HepG2 (cell line): ENCODE results near the gene UNC50. TPM values are rescaled to one million over a fixed set of nuclear protein-coding genes. Genes with fewer than 3 reads are reported as not detected.
A peak's percentile ranks its signal among the peaks of the same experiment; 100 is the strongest.

Experiments used
- ATAC-seq: fragments of 200-7000 bp; cut with Tn5 transposase; 3 replicates; pipeline ENCODE4 v1.9.1; 2020; ENCODE audit warnings: mild to moderate bottlenecking, moderate library complexity
- BruUV-seq: library from RNA; stranded (reverse); fragments of 400-500 nt; replicated peaks from 2 replicates; lab custom pipeline; 2021; lab: Mats Ljungman, UMichigan
- CTCF ChIA-PET: fragments of 300-600 bp; formaldehyde crosslinking; extraction: SDS; loops from one replicate; lab custom pipeline; 2021; ENCODE audit warnings: low total read pairs, inconsistent platforms, low intra/inter-chr PET ratio; lab: Yijun Ruan, JAX
- POLR2A ChIA-PET: fragments of 350-600 bp; sonication (Branson Sonifier 250); formaldehyde crosslinking; loops from one replicate; lab custom pipeline; 2020; ENCODE audit warnings: antibody characterized with exemption, inconsistent platforms; lab: Yijun Ruan, JAX
- DNase-seq: peaks from one replicate; pipeline ENCODE4 v3.0.0-alpha.2; 2015; ENCODE audit warnings: low spot score
- FAIRE-seq: peaks from 3 replicates; lab custom pipeline; 2011; peaks lifted over from hg19 to GRCh38; lab: Jason Lieb, UNC
- H2AFZ ChIP-seq: one replicate; pipeline ENCODE4 v1.6.1; 2011; ENCODE audit warnings: low read length, inconsistent platforms
- H3K27ac ChIP-seq: fragments of 300-600 bp; 3 replicates; pipeline ENCODE4 v1.8.0; 2011; ENCODE audit warnings: mixed run types, mild to moderate bottlenecking, mixed read lengths, low read length, inconsistent platforms; ENCODE audit not compliant: insufficient read depth; ENCODE audit errors: extremely low read length
- H3K27me3 ChIP-seq, 2 experiments: fragments of 200-600 bp in 1 of 2; 2 replicates in 1 of 2; 3 replicates in 1 of 2; pipeline versions ENCODE4 v1.6.0 to v1.8.0; 2011; ENCODE audit warnings: low read length in 2 of 2, mild to moderate bottlenecking in 2 of 2, moderate library complexity in 2 of 2, inconsistent platforms in 1 of 2; ENCODE audit not compliant: insufficient read depth in 2 of 2, control insufficient read depth in 1 of 2
- H3K36me3 ChIP-seq, 2 experiments: fragments of 200-600 bp in 1 of 2; replicated peaks in 1 of 2; 2 replicates in 1 of 2; 3 replicates in 1 of 2; pipeline versions ENCODE4 v1.5.1 to v1.8.0; 2011; ENCODE audit warnings: low read length in 2 of 2, inconsistent platforms in 1 of 2; ENCODE audit not compliant: insufficient read depth in 2 of 2, control insufficient read depth in 1 of 2
- H3K4me1 ChIP-seq: 2 replicates; pipeline ENCODE4 v1.5.1; 2012; ENCODE audit warnings: low read length, inconsistent platforms; ENCODE audit not compliant: insufficient read depth
- H3K4me2 ChIP-seq: 2 replicates; pipeline ENCODE4 v1.6.0; 2011; ENCODE audit warnings: low read depth, low read length, inconsistent platforms
- H3K4me3 ChIP-seq, 3 experiments: fragments of 200-600 bp in 1 of 3; sonication (generic), shearing (Covaris generic) in 1 of 3; replicated peaks in 1 of 3; 2 replicates each; pipeline ENCODE4 v1.5.1; 2011 to 2016; ENCODE audit warnings: low read length in 3 of 3, inconsistent platforms in 2 of 3, low read depth in 2 of 3, mild to moderate bottlenecking in 2 of 3, control low read depth in 1 of 3, mixed read lengths in 1 of 3; ENCODE audit not compliant: insufficient read depth in 1 of 3
- H3K79me2 ChIP-seq: one replicate; pipeline ENCODE4 v1.6.1; 2011; ENCODE audit warnings: low read length, inconsistent platforms; ENCODE audit not compliant: insufficient read depth
- H3K9ac ChIP-seq: 2 replicates; pipeline ENCODE4 v1.6.0; 2011; ENCODE audit warnings: mild to moderate bottlenecking, low read depth, low read length, inconsistent platforms; ENCODE audit not compliant: insufficient read depth
- H3K9me3 ChIP-seq: 2 replicates; pipeline ENCODE4 v1.5.1; 2012; ENCODE audit warnings: mild to moderate bottlenecking, low read length
- H4K20me1 ChIP-seq: 2 replicates; pipeline ENCODE4 v1.6.0; 2011; ENCODE audit warnings: inconsistent platforms, mild to moderate bottlenecking, low read length, moderate library complexity; ENCODE audit not compliant: insufficient read depth
- CTCF ChIP-seq: sonication (generic); formaldehyde crosslinking; IDR thresholded peaks from 2 replicates; pipeline ENCODE4 v1.5.0; 2020; ENCODE audit warnings: mild to moderate bottlenecking, missing genetic modification reagents, moderate library complexity
- DRAP1 ChIP-seq: IDR thresholded peaks from 2 replicates; pipeline ENCODE4 v1.6.1; 2016; ENCODE audit warnings: missing genetic modification reagents, missing compliant biosample characterization
- FOXK1 ChIP-seq: sonication (generic); formaldehyde crosslinking; IDR thresholded peaks from 2 replicates; pipeline ENCODE4 v1.4.0; 2020; ENCODE audit warnings: low read depth, missing genetic modification reagents, borderline replicate concordance
- GATAD1 ChIP-seq: IDR thresholded peaks from 2 replicates; pipeline ENCODE4 v1.6.1; 2016; ENCODE audit warnings: missing genetic modification reagents, missing compliant biosample characterization
- GTF2F1 ChIP-seq: fragments of 150-350 bp; IDR thresholded peaks from 2 replicates; pipeline ENCODE4 v1.6.1; 2014; ENCODE audit warnings: low read length
- HBP1 ChIP-seq: IDR thresholded peaks from 2 replicates; pipeline ENCODE4 v1.6.1; 2016; ENCODE audit warnings: low read depth, control low read depth
- IKZF5 ChIP-seq: IDR thresholded peaks from 2 replicates; pipeline ENCODE4 v1.6.1; 2018; ENCODE audit warnings: missing genetic modification reagents, mild to moderate bottlenecking, missing compliant biosample characterization
- KAT8 ChIP-seq: IDR thresholded peaks from 2 replicates; pipeline ENCODE4 v1.6.1; 2016; ENCODE audit warnings: missing genetic modification reagents, missing compliant biosample characterization
- MIER3 ChIP-seq: IDR thresholded peaks from 2 replicates; pipeline ENCODE4 v1.6.1; 2016; ENCODE audit warnings: missing compliant biosample characterization, borderline replicate concordance
- RAD21 ChIP-seq: fragments of 450-650 bp; formaldehyde crosslinking; IDR thresholded peaks from 2 replicates; pipeline ENCODE4 v1.5.0; 2020; ENCODE audit warnings: mild to moderate bottlenecking
- SIN3B ChIP-seq: fragments of 150-350 bp; IDR thresholded peaks from 2 replicates; pipeline ENCODE4 v1.6.1; 2014; ENCODE audit warnings: low read length
- STAG1 ChIP-seq: sonication (generic); formaldehyde crosslinking; IDR thresholded peaks from 2 replicates; pipeline ENCODE4 v1.4.0; 2020; ENCODE audit warnings: missing genetic modification reagents
- TEAD3 ChIP-seq: optimal IDR thresholded peaks from 2 replicates; pipeline ENCODE3; 2016; ENCODE audit warnings: borderline replicate concordance
- XRCC5 ChIP-seq: fragments of 200-400 bp; formaldehyde crosslinking; optimal IDR thresholded peaks from 2 replicates; pipeline ENCODE3; 2017; ENCODE audit warnings: mild to moderate bottlenecking, low read length
- ZFY ChIP-seq: sonication (generic); formaldehyde crosslinking; IDR thresholded peaks from 2 replicates; pipeline ENCODE4 v1.4.0; 2020; ENCODE audit warnings: missing genetic modification reagents
- ZNF414 ChIP-seq: sonication (generic); formaldehyde crosslinking; IDR thresholded peaks from 2 replicates; pipeline ENCODE4 v1.5.0; 2020; ENCODE audit warnings: missing genetic modification reagents
- WGBS: methylation state at CpG from one replicate; pipeline ENCODE4 v1.1.6; 2017; ENCODE audit warnings: low lambda C conversion rate; 5-methylcytosine and 5-hydroxymethylcytosine counted together
- in situ Hi-C: cut with HindIII; loops from 2 replicates; pipeline ENCODE4 v1.10.0; 2017; ENCODE audit warnings: low pct_unique_long_range_greater_than_20kb; ENCODE audit not compliant: extremely low pct_ligation_motif_present
- intact Hi-C: fragments of 100-400 bp; cut with micrococcal nuclease; formaldehyde crosslinking; loops from one replicate; pipeline ENCODE4 v1.10.0; 2022; ENCODE audit not compliant: unreplicated experiment
- polyA plus RNA-seq, 8 experiments: library from polyadenylated mRNA; depleted of rRNA in 3 of 8; stranded (reverse) in 7 of 8; unstranded in 1 of 8; fragments of >200 nt; fragmentation: Illumina TruSeq in 4 of 8; extraction: Trizol in 4 of 8; gene quantifications; 2 replicates each; pipeline versions ENCODE4 v1.2.1 to v1.2.3, GENCODE V29; 2011 to 2016; ENCODE audit warnings: low read depth in 4 of 8, missing spikeins in 1 of 8, mixed read lengths in 1 of 8; ENCODE audit not compliant: insufficient read depth in 1 of 8
- total RNA-seq, 5 experiments: library from RNA; depleted of rRNA; stranded (reverse); fragments of >200 nt; fragmentation: Illumina TruSeq; extraction: Trizol; gene quantifications; 2 replicates each; pipeline ENCODE4 v1.2.3, GENCODE V29; 2016; ENCODE audit warnings: low read depth in 1 of 5
- TF ChIP-seq, protein P1 (sequence below): sonication (generic); formaldehyde crosslinking; IDR thresholded peaks from 2 replicates; pipeline ENCODE4 v1.4.0; 2020; ENCODE audit warnings: missing genetic modification reagents

Gene UNC50
- total and polyA plus RNA-seq, 2 of the 13 experiments (the other 11 are each of a cell fraction or from before 2014, with no cell fraction given), result 92.6 to 95.6 TPM

- Histone ChIP-seq H2AFZ (no peak overlapping the region), H4K20me1 (no peaks in the 10 kb centered on the region; the same call in 1 of the 2 replicates), H3K9ac (no peak overlapping the region), H3K27ac (no peak overlapping the region), H3K4me1 (peaks cover 9% of the 10 kb centered on the region), H3K27me3 (no peaks in the 10 kb centered on the region), H3K4me3 (no peak overlapping the region), H3K79me2 (peaks cover 23% of the 10 kb centered on the region), H3K4me2 (no peak overlapping the region), H3K36me3 (peaks cover 12 to 46% of the 10 kb centered on the region in 2 experiments), H3K9me3 (no peaks in the 10 kb centered on the region)
- POLR2A ChIA-PET, result no interaction called here
- WGBS, result 33% methylated on average over 3 of the region's 3 CpGs
- intact Hi-C loops (loop anchor here (1.0 to 10.0 kb wide), 3 partner anchors 17 to 157 kb away; partner anchors contain the start of gene INPP4A), in situ Hi-C loops (loop anchor here (5.0 kb wide), 2 partner anchors 34 to 189 kb away; no protein-coding TSS in a partner anchor)
- ATAC-seq (peak; percentile 99), DNase-seq (peak; percentile 69), FAIRE-seq (peak; percentile 73)
- BruUV-seq, result no TSS peak
- CTCF ChIA-PET, result interaction anchor here (1.9 to 3.2 kb wide), 2 partner anchors 32 to 189 kb away, joined by 20 to 32 read pairs; no protein-coding TSS in a partner anchor
- TF ChIP-seq KAT8 (CRISPR knock-in tag), result 0 out of 2 replicates have a peak, but pooled peaks have one; percentile 18
- peak; percentile 92 for TF ChIP-seq RAD21 (CRISPR knock-in tag)
- peak; percentile 48; the same call in 1 of the 2 replicates for TF ChIP-seq GATAD1 (CRISPR knock-in tag)
- peak; percentile 97 for TF ChIP-seq CTCF (CRISPR knock-in tag)
- TF ChIP-seq IKZF5 (CRISPR knock-in tag), result peak; percentile 51; the same call in 1 of the 2 replicates
- peak; percentile 34; the same call in 1 of the 2 replicates for TF ChIP-seq SIN3B
- no peak for TF ChIP-seq ZNF414 (CRISPR knock-in tag)
- TF ChIP-seq GTF2F1, result 0 out of 2 replicates have a peak, but pooled peaks have one; percentile 41
- TF ChIP-seq XRCC5, result peak; percentile 76
- TF ChIP-seq, protein P1, sequence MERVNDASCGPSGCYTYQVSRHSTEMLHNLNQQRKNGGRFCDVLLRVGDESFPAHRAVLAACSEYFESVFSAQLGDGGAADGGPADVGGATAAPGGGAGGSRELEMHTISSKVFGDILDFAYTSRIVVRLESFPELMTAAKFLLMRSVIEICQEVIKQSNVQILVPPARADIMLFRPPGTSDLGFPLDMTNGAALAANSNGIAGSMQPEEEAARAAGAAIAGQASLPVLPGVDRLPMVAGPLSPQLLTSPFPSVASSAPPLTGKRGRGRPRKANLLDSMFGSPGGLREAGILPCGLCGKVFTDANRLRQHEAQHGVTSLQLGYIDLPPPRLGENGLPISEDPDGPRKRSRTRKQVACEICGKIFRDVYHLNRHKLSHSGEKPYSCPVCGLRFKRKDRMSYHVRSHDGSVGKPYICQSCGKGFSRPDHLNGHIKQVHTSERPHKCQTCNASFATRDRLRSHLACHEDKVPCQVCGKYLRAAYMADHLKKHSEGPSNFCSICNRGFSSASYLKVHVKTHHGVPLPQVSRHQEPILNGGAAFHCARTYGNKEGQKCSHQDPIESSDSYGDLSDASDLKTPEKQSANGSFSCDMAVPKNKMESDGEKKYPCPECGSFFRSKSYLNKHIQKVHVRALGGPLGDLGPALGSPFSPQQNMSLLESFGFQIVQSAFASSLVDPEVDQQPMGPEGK (CRISPR knock-in tag), result no peak
- TF ChIP-seq HBP1 (CRISPR knock-in tag), result 0 out of 2 replicates have a peak, but pooled peaks have one; percentile 28
- peak; percentile 24; the same call in 1 of the 2 replicates for TF ChIP-seq FOXK1
- TF ChIP-seq TEAD3, result peak; percentile 67
- TF ChIP-seq MIER3 (CRISPR knock-in tag), result peak; percentile 43; the same call in 1 of the 2 replicates
- TF ChIP-seq ZFY, result peak; percentile 29; the same call in 1 of the 2 replicates
- 0 out of 2 replicates have a peak, but pooled peaks have one; percentile 24 for TF ChIP-seq DRAP1 (CRISPR knock-in tag)
- peak; percentile 93 for TF ChIP-seq STAG1 (CRISPR knock-in tag)
Observed at GRCh38 chr2:98601532-98602132, 6.8 kb upstream of the UNC50 start.
